H1 (cell line): ENCODE results near the gene ANXA9. TPM values are rescaled to one million over a fixed set of nuclear protein-coding genes. Genes with fewer than 3 reads are reported as not detected.

Experiments used
- CBX5 ChIP-seq: fragments of 300-800, 300-1000 bp; sonication (generic); IDR thresholded peaks from 2 replicates; pipeline ENCODE4 v1.7.1; 2016; ENCODE audit warnings: antibody characterized with exemption, low read length, low read depth
- CTBP2 ChIP-seq: IDR thresholded peaks from 2 replicates; pipeline ENCODE4 v1.7.0; 2011; ENCODE audit warnings: borderline replicate concordance, mild to moderate bottlenecking, moderate library complexity, mixed read lengths, low read length; ENCODE audit not compliant: insufficient read depth, insufficient read length
- KDM5A ChIP-seq: fragments of 200-600 bp; IDR thresholded peaks from 2 replicates; pipeline ENCODE4 v1.7.1; 2012; ENCODE audit warnings: mild to moderate bottlenecking, low read length, inconsistent platforms, mixed read lengths
- SP2 ChIP-seq: IDR thresholded peaks from 2 replicates; pipeline ENCODE4 v1.6.1; 2012; ENCODE audit warnings: mild to moderate bottlenecking, low read length, inconsistent platforms
- TEAD4 ChIP-seq: IDR thresholded peaks from 2 replicates; pipeline ENCODE4 v1.6.1; 2012; ENCODE audit warnings: low read depth, low read length, inconsistent platforms, mixed read lengths
- polyA plus RNA-seq, 7 experiments: library from polyadenylated mRNA; depleted of rRNA in 3 of 7; stranded (reverse) in 5 of 7; unstranded in 2 of 7; fragments of >200 nt in 5 of 7; fragments of 200-250 nt in 2 of 7; gene quantifications; 1 replicate in 5 of 7; 2 replicates in 1 of 7; 4 replicates in 1 of 7; pipeline versions ENCODE4 v1.2.1 to v1.2.3, GENCODE V29; 2011 to 2013; ENCODE audit warnings: missing spikeins in 2 of 7, mixed read lengths in 2 of 7
- total RNA-seq: library from RNA; stranded (reverse); fragmentation: NEBNext Ultra II Directional; extraction: Animal tissue kit (Norgen Biotek cat#: 25700); gene quantifications from 2 replicates; pipeline ENCODE4 v1.2.1, GENCODE V29; 2021
- TF ChIP-seq, protein P1 (sequence below): IDR thresholded peaks from 2 replicates; pipeline ENCODE4 v1.6.1; 2012; ENCODE audit warnings: inconsistent platforms

ANXA9 gene
- total and polyA plus RNA-seq, 2 of the 8 experiments (the other 6 are each of a cell fraction or from before 2014, with no cell fraction given): 1.8 to 3.5 TPM

DNA sequence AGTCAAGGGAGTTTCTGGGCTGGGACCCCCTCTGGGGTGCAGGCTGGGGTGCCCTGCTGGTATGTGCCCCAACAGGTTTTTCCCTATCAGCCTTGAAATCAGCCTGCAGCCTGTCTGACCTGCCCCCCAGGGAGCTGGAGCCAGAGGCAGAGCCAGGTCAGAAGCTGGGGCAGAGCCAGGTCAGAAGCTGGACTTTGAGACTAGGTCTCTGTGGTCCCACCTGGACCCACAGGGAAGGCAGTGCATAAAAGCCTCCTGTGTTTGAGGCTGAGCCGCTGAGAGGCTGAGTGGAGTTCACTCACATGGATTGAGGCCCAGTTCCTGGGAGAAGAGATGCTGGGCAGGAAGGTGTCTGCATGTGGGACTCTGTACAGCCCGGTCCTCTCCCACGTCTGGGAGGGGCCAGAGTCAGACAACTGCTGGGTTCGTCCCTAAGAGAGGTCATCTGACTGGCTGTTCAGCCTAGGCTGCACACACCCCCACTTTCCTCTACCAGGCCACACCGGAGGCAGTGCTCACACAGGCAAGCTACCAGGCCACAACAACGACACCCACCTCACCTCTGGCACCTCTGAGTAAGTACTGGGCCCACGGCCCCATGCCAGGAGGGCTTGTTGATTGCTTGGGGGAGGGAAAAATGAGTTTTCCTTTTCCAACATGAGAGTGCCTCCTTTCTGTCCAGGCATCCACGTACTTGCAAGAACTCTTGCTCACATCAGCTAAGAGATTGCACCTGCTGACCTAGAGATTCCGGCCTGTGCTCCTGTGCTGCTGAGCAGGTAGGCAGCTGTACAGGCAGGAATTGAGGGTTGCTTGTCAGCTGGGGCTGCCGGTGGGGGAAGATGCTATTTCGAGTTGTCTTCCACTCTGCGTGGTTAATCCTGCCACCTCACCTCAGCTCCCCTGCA lies at the start of gene ANXA9 (continued):
- TF ChIP-seq, protein P1, sequence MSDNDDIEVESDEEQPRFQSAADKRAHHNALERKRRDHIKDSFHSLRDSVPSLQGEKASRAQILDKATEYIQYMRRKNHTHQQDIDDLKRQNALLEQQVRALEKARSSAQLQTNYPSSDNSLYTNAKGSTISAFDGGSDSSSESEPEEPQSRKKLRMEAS: no peak
- TF ChIP-seq CTBP2 (peak; percentile 60), CBX5 (no peak), TEAD4 (peak; percentile 73), SP2 (no peak), KDM5A (no peak)
